HCT116 (cell line): ENCODE results near the gene MOV10L1. TPM values are rescaled to one million over a fixed set of nuclear protein-coding genes. Genes with fewer than 3 reads are reported as not detected.

Experiments used
- ATAC-seq: fragments of 200-7000 bp; cut with Tn5 transposase; 2 replicates; pipeline ENCODE4 v1.9.1; 2020; ENCODE audit warnings: mild to moderate bottlenecking, moderate library complexity
- BruUV-seq: library from RNA; stranded (reverse); fragments of 400-500 nt; replicated peaks from 2 replicates; lab custom pipeline; 2021; lab: Mats Ljungman, UMichigan
- CTCF ChIA-PET: fragments of 300-600 bp; sonication (Branson Sonifier 250); formaldehyde crosslinking; loops from one replicate; lab custom pipeline; 2021; ENCODE audit warnings: antibody characterized with exemption; lab: Charles Lee
- POLR2A ChIA-PET: fragments of 300-600, 350-600 bp; sonication (Branson Sonifier 250); formaldehyde crosslinking; loops from one replicate; lab custom pipeline; 2021; ENCODE audit warnings: antibody characterized with exemption; lab: Charles Lee
- RAD21 ChIA-PET, 2 experiments: fragments of 300-600 bp; sonication (Branson Sonifier 250); formaldehyde crosslinking; loops; one replicate each; lab custom pipeline; 2023; ENCODE audit warnings: low total read pairs in 2 of 2; ENCODE audit not compliant: uncharacterized antibody in 2 of 2, unreplicated experiment in 2 of 2, low non-redundant PET in 1 of 2; lab: Charles Lee
- DNase-seq: peaks from one replicate; pipeline ENCODE4 v3.0.0-alpha.2; 2010; ENCODE audit warnings: low read depth, low spot score
- H2AFZ ChIP-seq: fragments of 200-600 bp; shearing (Covaris generic), sonication (generic); 2 replicates; pipeline ENCODE4 v1.6.1; 2017; ENCODE audit warnings: low read depth, mixed run types, mixed read lengths, antibody characterized with exemption, low read length; ENCODE audit not compliant: poor library complexity, severe bottlenecking
- H3K27ac ChIP-seq: 2 replicates; pipeline ENCODE4 v1.5.1; 2012; ENCODE audit warnings: low read depth, low read length
- H3K27me3 ChIP-seq: fragments of 200-600 bp; sonication (generic); 2 replicates; pipeline ENCODE4 v1.6.1; 2016; ENCODE audit warnings: mixed run types, low read length, mixed read lengths; ENCODE audit not compliant: insufficient read depth
- H3K36me3 ChIP-seq, 2 experiments: fragments of 200-500 bp in 1 of 2; fragments of 200-600 bp in 1 of 2; sonication (Bioruptor generic) in 1 of 2; sonication (generic) in 1 of 2; 2 replicates each; pipeline versions ENCODE4 v1.5.1 to v1.6.1; 2014 to 2016; ENCODE audit warnings: low read length in 2 of 2, inconsistent platforms in 1 of 2, mixed read lengths in 1 of 2, mixed run types in 1 of 2; ENCODE audit not compliant: insufficient read depth in 2 of 2, control insufficient read depth in 1 of 2
- H3K4me1 ChIP-seq, 2 experiments: fragments of 200-600 bp in 1 of 2; sonication (generic) in 1 of 2; 2 replicates each; pipeline versions ENCODE4 v1.5.1 to v1.6.1; 2012 to 2017; ENCODE audit warnings: low read length in 2 of 2, inconsistent platforms in 1 of 2, mild to moderate bottlenecking in 1 of 2, mixed read lengths in 1 of 2, mixed run types in 1 of 2, moderate library complexity in 1 of 2; ENCODE audit not compliant: insufficient read depth in 2 of 2, control insufficient read depth in 1 of 2
- H3K4me2 ChIP-seq: fragments of 200-600 bp; sonication (generic); 2 replicates; pipeline ENCODE4 v1.6.1; 2017; ENCODE audit warnings: mixed run types, low read length, mixed read lengths
- H3K4me3 ChIP-seq, 2 experiments: fragments of 200-600 bp in 1 of 2; sonication (generic) in 1 of 2; replicated peaks in 1 of 2; 2 replicates each; pipeline ENCODE4 v1.5.1; 2011 to 2016; ENCODE audit warnings: low read length in 2 of 2, control low read depth in 1 of 2, low read depth in 1 of 2, mild to moderate bottlenecking in 1 of 2, mixed read lengths in 1 of 2, mixed run types in 1 of 2
- H3K79me2 ChIP-seq: fragments of 200-600 bp; sonication (generic); 2 replicates; pipeline ENCODE4 v1.6.1; 2017; ENCODE audit warnings: mild to moderate bottlenecking, mixed run types, low read length, moderate library complexity, mixed read lengths; ENCODE audit not compliant: insufficient read depth
- H3K9ac ChIP-seq: fragments of 200-600 bp; sonication (generic); 2 replicates; pipeline ENCODE4 v1.6.1; 2016; ENCODE audit warnings: low read length, mixed read lengths
- H3K9me2 ChIP-seq: fragments of 200-600 bp; sonication (generic), shearing (Covaris generic); 2 replicates; pipeline ENCODE4 v1.6.1; 2017; ENCODE audit warnings: mixed run types, mild to moderate bottlenecking, moderate library complexity; ENCODE audit not compliant: insufficient read depth
- H3K9me3 ChIP-seq, 2 experiments: fragments of 200-500 bp in 1 of 2; fragments of 200-600 bp in 1 of 2; sonication (Bioruptor generic) in 1 of 2; sonication (generic) in 1 of 2; 2 replicates each; pipeline ENCODE4 v1.6.1; 2014 to 2017; ENCODE audit warnings: low read length in 2 of 2, mixed read lengths in 2 of 2, inconsistent platforms in 1 of 2, low read depth in 1 of 2, mild to moderate bottlenecking in 1 of 2, mixed run types in 1 of 2, moderate library complexity in 1 of 2; ENCODE audit not compliant: control insufficient read depth in 1 of 2, insufficient read depth in 1 of 2
- H4K20me1 ChIP-seq: fragments of 200-600 bp; sonication (generic), shearing (Covaris generic); 2 replicates; pipeline ENCODE4 v1.6.1; 2017; ENCODE audit warnings: mixed run types, mild to moderate bottlenecking, moderate library complexity; ENCODE audit not compliant: insufficient read depth
- CBX3 ChIP-seq: IDR thresholded peaks from 2 replicates; pipeline ENCODE4 v1.6.1; 2012; ENCODE audit warnings: low read depth
- CTCF ChIP-seq, 3 experiments: fragments of 200-600 bp in 1 of 3; sonication (generic) in 1 of 3; IDR thresholded peaks in 2 of 3; conservative IDR thresholded peaks in 1 of 3; 2 replicates each; pipeline ENCODE4 v1.5.1; 2012 to 2017; ENCODE audit warnings: low read depth in 2 of 3, low read length in 2 of 3, antibody characterized with exemption in 1 of 3, borderline replicate concordance in 1 of 3, control low read depth in 1 of 3, mild to moderate bottlenecking in 1 of 3, mixed read lengths in 1 of 3, mixed run types in 1 of 3, moderate library complexity in 1 of 3; ENCODE audit not compliant: insufficient read depth in 1 of 3
- ELF1 ChIP-seq: IDR thresholded peaks from 2 replicates; pipeline ENCODE4 v1.6.1; 2012; ENCODE audit warnings: low read depth, borderline replicate concordance
- EZH2 ChIP-seq: fragments of 200-600 bp; sonication (generic); IDR thresholded peaks from 2 replicates; pipeline ENCODE4 v1.6.1; 2017; ENCODE audit warnings: antibody characterized with exemption, mixed run types
- MAX ChIP-seq: IDR thresholded peaks from 2 replicates; pipeline ENCODE4 v1.6.1; 2012
- POLR2A ChIP-seq: IDR thresholded peaks from 2 replicates; pipeline ENCODE4 v1.7.0; 2011; ENCODE audit warnings: borderline replicate concordance; ENCODE audit not compliant: insufficient read depth, insufficient read length; ENCODE audit errors: extremely low read depth
- SIN3A ChIP-seq: IDR thresholded peaks from 2 replicates; pipeline ENCODE4 v1.6.1; 2012; ENCODE audit warnings: low read depth
- TCF7L2 ChIP-seq: IDR thresholded peaks from 2 replicates; pipeline ENCODE4 v1.7.0; 2011; ENCODE audit warnings: borderline replicate concordance, inconsistent platforms; ENCODE audit not compliant: insufficient read depth, insufficient read length; ENCODE audit errors: extremely low read depth
- ZNF274 ChIP-seq: fragments of 200-500 bp; sonication (Bioruptor generic); IDR thresholded peaks from 2 replicates; pipeline ENCODE4 v1.6.1; 2014; ENCODE audit warnings: mild to moderate bottlenecking, low read depth, low read length, inconsistent platforms
- intact Hi-C: fragments of 100-400 bp; cut with micrococcal nuclease; formaldehyde crosslinking; loops from 2 replicates; pipeline ENCODE4 v1.10.0; 2022
- total RNA-seq: library from RNA; stranded (reverse); gene quantifications from one replicate; pipeline ENCODE4 v1.2.1, GENCODE V29; 2021; ENCODE audit not compliant: unreplicated experiment

MOV10L1 gene
- total RNA-seq, 1 experiment from 2014 or later = not detected

GRCh38 chr22:50056214-50056972, 33.4 kb upstream of the MOV10L1 start:
- H3K79me2 ChIP-seq = no peaks in the 10 kb centered on the region
- H3K9me3 ChIP-seq = no peaks in the 10 kb centered on the region
- no peak overlapping the region for H3K4me3 ChIP-seq
- no peak overlapping the region for H3K4me2 ChIP-seq
- H3K4me1 ChIP-seq = no peaks in the 10 kb centered on the region
- intact Hi-C loops = no loop called here
- TF ChIP-seq TCF7L2 = no peak
- TF ChIP-seq CBX3 = no peak
- no peak for TF ChIP-seq ZNF274
- TF ChIP-seq, all 23 proteins: peak for 0
- no peak overlapping the region for H3K9ac ChIP-seq
- no peaks in the 10 kb centered on the region for H3K9me2 ChIP-seq
- ATAC-seq (no peak), DNase-seq (no peak)
- ChIA-PET RAD21 (no interaction called here), CTCF (no interaction called here), POLR2A (no interaction called here)
- BruUV-seq = no TSS peak
- no peaks in the 10 kb centered on the region for H4K20me1 ChIP-seq
- no peaks in the 10 kb centered on the region for H3K36me3 ChIP-seq
- H2AFZ ChIP-seq = no peak overlapping the region
- H3K27me3 ChIP-seq = no peaks in the 10 kb centered on the region
- H3K27ac ChIP-seq = no peak overlapping the region

GRCh38 chr22:50057278-50058060, 32.3 kb upstream of the MOV10L1 start:
- Histone ChIP-seq H3K4me2 (no peak overlapping the region), H3K4me1 (no peaks in the 10 kb centered on the region), H3K36me3 (no peaks in the 10 kb centered on the region), H3K9me2 (no peaks in the 10 kb centered on the region), H3K9ac (no peak overlapping the region), H3K4me3 (no peak overlapping the region), H3K79me2 (no peaks in the 10 kb centered on the region), H3K27ac (no peak overlapping the region), H3K27me3 (no peaks in the 10 kb centered on the region), H4K20me1 (no peaks in the 10 kb centered on the region), H3K9me3 (no peaks in the 10 kb centered on the region), H2AFZ (no peak overlapping the region)
- ChIA-PET RAD21 (no interaction called here), POLR2A (no interaction called here), CTCF (no interaction called here)
- no TSS peak for BruUV-seq
- ATAC-seq = no peak
- intact Hi-C loops = no loop called here
- TF ChIP-seq SIN3A = no peak
- no peak for TF ChIP-seq EZH2
- no peak for TF ChIP-seq CBX3
- no peak for TF ChIP-seq POLR2A
- TF ChIP-seq CTCF (IDR thresholded peaks at IDR 0.05 in 2 of 3, conservative IDR thresholded peaks at IDR 0.05 in 1 of 3; ENCODE audit: borderline replicate concordance in 1 of 3, insufficient read depth in 1 of 3, low read depth in 2 of 3, low read length in 2 of 3) = no peak
- no peak for TF ChIP-seq MAX
- TF ChIP-seq ELF1 = no peak
- no peak for DNase-seq
